Calu3 (cell line): ENCODE measurements around the gene DBH. TPM values are rescaled to one million over a fixed set of nuclear protein-coding genes. Genes with fewer than 3 reads are reported as not detected.

Experiments
- BruUV-seq: library from RNA; stranded (reverse); fragments of 400-500 nt; replicated peaks from 2 replicates; lab custom pipeline; 2021; lab: Mats Ljungman, UMichigan
- CTCF ChIA-PET: fragments of 300-600 bp; sonication (Branson Sonifier 250); formaldehyde crosslinking; loops from one replicate; lab custom pipeline; 2022; ENCODE audit warnings: antibody characterized with exemption; lab: Charles Lee
- DNase-seq: peaks from one replicate; pipeline ENCODE4 v3.0.0; 2022
- H3K27ac Mint-ChIP-seq: one replicate; pipeline ENCODE4 v1.8.0; 2022; ENCODE audit warnings: mixed read lengths; ENCODE audit not compliant: unreplicated experiment
- H3K27me3 Mint-ChIP-seq: one replicate; pipeline ENCODE4 v1.8.0; 2022; ENCODE audit warnings: mixed read lengths; ENCODE audit not compliant: unreplicated experiment
- H3K36me3 Mint-ChIP-seq: one replicate; pipeline ENCODE4 v1.8.0; 2022; ENCODE audit warnings: mild to moderate bottlenecking, moderate library complexity, mixed read lengths; ENCODE audit not compliant: insufficient read depth, unreplicated experiment
- H3K4me1 Mint-ChIP-seq: one replicate; pipeline ENCODE4 v1.8.0; 2022; ENCODE audit warnings: mild to moderate bottlenecking, low read depth, mixed read lengths; ENCODE audit not compliant: unreplicated experiment
- H3K4me3 Mint-ChIP-seq: one replicate; pipeline ENCODE4 v1.8.0; 2022; ENCODE audit warnings: mild to moderate bottlenecking, low read depth, moderate library complexity, mixed read lengths; ENCODE audit not compliant: unreplicated experiment
- H3K9me3 Mint-ChIP-seq: one replicate; pipeline ENCODE4 v1.8.0; 2022; ENCODE audit warnings: low read depth, mixed read lengths; ENCODE audit not compliant: unreplicated experiment
- CTCF ChIP-seq: fragments of 200-600 bp; IDR thresholded peaks from one replicate; pipeline ENCODE4 v1.8.0; 2022; ENCODE audit warnings: antibody characterized with exemption; ENCODE audit not compliant: unreplicated experiment
- intact Hi-C: fragments of 100-400 bp; cut with micrococcal nuclease; formaldehyde crosslinking; loops from one replicate; pipeline ENCODE4 v1.10.0; 2022; ENCODE audit not compliant: unreplicated experiment
- total RNA-seq: library from RNA; stranded (reverse); gene quantifications from 2 replicates; pipeline ENCODE4 v1.2.3, GENCODE V29; 2022

Gene DBH
- total RNA-seq, 1 experiment from 2014 or later, result not detected

GRCh38 chr9:133598978-133599377 lies 37.2 kb upstream of the DBH start:
- Mint-ChIP-seq H3K36me3 (no peaks in the 10 kb centered on the region), H3K4me3 (no peak overlapping the region), H3K9me3 (peaks cover 4% of the 10 kb centered on the region), H3K4me1 (no peaks in the 10 kb centered on the region), H3K27ac (no peak overlapping the region), H3K27me3 (peaks cover 57% of the 10 kb centered on the region)
- BruUV-seq, result no TSS peak
- intact Hi-C loops, result no loop called here
- no peak for DNase-seq
- CTCF ChIA-PET, result no interaction called here
- no peak for TF ChIP-seq CTCF

DNA sequence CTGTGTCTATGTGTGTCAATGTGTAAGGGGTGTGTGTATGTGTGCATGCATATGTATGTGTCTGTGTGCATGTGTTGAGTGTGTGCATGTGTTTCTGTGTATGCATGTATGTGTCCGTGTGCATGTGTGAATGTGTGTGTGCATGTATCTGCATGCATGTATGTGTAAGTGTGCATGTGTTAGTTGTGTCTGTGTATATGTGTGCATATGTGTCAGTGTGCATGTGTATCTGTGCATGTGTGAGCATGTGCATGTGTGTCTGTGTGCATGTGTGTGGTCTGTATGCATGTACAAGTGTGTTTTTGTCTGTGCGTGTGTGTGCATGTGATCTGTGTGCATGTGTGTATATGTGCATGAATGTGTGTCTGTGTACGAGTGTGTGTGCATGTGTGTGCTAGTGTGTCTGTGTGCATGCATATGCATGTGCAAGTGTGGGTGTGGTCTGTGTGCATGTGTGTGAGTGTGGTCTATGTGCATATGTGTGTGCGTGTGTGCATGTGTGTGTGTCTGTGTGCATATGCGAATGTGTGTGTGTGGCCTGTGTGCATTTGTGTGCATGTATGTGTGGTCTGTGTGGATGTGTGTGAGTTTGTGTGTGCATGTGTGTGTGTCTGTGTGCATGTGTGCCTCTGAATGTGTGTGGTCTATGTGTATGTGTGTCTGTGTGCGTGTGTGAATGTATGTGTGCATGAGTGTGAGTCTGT lies 36.5 kb upstream of the DBH start:
- no peak overlapping the region for H3K27ac Mint-ChIP-seq
- CTCF ChIA-PET, result no interaction called here
- H3K27me3 Mint-ChIP-seq, result peaks cover 57% of the 10 kb centered on the region
- BruUV-seq, result no TSS peak
- no peak for TF ChIP-seq CTCF
- H3K4me3 Mint-ChIP-seq, result no peak overlapping the region
- H3K4me1 Mint-ChIP-seq, result no peaks in the 10 kb centered on the region
- intact Hi-C loops, result no loop called here
- peaks cover 4% of the 10 kb centered on the region for H3K9me3 Mint-ChIP-seq
- DNase-seq, result no peak
- no peaks in the 10 kb centered on the region for H3K36me3 Mint-ChIP-seq

DNA sequence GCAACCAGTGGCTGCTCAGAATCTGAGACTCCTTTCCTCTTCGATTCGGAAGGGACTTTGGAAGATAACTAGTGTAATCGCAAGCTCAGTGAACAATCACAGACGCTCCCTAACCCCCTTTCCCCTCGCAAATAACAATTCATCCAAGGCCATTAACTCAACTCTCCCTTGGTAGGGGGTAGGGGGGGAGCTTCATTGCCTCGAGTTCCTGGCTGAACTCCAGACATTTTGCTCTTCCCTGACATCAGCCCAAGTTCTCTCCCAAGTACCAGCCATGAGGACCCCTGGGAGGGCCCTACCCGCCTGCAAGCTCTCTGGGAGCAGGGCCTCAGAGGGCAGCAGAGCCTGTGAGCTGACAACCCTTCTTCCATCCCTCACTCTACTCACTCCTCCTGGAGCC lies 35.4 kb upstream of the DBH start:
- CTCF ChIA-PET, result no interaction called here

GRCh38 chr9:133601746-133602145 lies 34.4 kb upstream of the DBH start:
- Mint-ChIP-seq H3K9me3 (peaks cover 4% of the 10 kb centered on the region), H3K4me3 (no peak overlapping the region), H3K27me3 (peaks cover 57% of the 10 kb centered on the region), H3K4me1 (no peaks in the 10 kb centered on the region), H3K27ac (no peak overlapping the region), H3K36me3 (no peaks in the 10 kb centered on the region)
- no peak for DNase-seq
- no TSS peak for BruUV-seq
- no peak for TF ChIP-seq CTCF
- CTCF ChIA-PET, result no interaction called here
- intact Hi-C loops, result no loop called here

More for the DNA sequence above, 35.4 kb upstream of the DBH start:
- TF ChIP-seq CTCF, result no peak
- no peak for DNase-seq
- Mint-ChIP-seq H3K27ac (no peak overlapping the region), H3K27me3 (peaks cover 57% of the 10 kb centered on the region), H3K4me1 (no peaks in the 10 kb centered on the region), H3K36me3 (no peaks in the 10 kb centered on the region), H3K9me3 (peaks cover 4% of the 10 kb centered on the region), H3K4me3 (no peak overlapping the region)
- intact Hi-C loops, result no loop called here
- no TSS peak for BruUV-seq
